ENCODE data around the gene NCCRP1. TPM values are rescaled to one million over a fixed set of nuclear protein-coding genes. Genes with fewer than 3 reads are reported as not detected.

NCCRP1 gene
- total RNA-seq, 2 experiments from 2014 or later, result not detected

DNA sequence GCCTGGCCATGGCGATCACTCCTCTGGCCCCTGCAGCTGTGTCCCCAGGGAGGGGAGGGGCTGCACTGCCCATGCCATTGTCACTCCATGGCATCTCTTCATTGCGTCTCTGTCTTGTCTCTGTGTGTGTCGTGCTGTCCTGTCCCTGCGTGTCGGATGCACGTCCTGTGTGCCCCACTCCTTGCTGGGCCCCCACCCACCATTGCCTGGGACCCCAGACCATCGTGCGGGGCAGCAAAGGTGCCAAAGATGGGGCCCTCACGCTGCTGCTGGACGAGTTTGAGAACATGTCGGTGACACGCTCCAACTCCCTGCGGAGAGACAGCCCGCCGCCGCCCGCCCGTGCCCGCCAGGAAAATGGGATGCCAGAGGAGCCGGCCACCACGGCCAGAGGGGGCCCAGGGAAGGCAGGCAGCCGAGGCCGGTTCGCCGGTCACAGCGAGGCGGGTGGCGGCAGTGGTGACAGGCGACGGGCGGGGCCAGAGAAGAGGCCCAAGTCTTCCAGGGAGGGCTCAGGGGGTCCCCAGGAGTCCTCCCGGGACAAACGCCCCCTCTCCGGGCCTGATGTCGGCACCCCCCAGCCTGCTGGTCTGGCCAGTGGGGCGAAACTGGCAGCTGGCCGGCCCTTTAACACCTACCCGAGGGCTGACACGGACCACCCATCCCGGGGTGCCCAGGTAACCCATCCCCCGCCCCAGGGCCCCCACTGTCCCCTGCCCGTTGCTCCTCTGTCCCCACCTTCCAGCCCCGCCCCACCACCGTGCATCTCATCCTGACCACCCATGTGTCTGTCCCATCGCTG is 23.9 kb upstream of the NCCRP1 start:
- POLR2A ChIA-PET, result no interaction called here

DNA sequence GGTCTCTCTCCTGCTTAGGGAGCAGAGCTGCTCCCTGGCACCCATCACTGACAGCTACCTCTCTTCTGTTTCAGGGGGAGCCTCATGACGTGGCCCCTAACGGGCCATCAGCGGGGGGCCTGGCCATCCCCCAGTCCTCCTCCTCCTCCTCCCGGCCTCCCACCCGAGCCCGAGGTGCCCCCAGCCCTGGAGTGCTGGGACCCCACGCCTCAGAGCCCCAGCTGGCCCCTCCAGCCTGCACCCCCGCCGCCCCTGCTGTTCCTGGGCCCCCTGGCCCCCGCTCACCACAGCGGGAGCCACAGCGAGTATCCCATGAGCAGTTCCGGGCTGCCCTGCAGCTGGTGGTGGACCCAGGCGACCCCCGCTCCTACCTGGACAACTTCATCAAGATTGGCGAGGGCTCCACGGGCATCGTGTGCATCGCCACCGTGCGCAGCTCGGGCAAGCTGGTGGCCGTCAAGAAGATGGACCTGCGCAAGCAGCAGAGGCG is 23.2 kb upstream of the NCCRP1 start:
- no TSS peak for BruUV-seq (replicated peaks)
- intact Hi-C loops (cut with micrococcal nuclease; ENCODE audit: unreplicated experiment), result no loop called here
- H3K36me3 ChIP-seq (ENCODE audit: insufficient read depth, low read length), result 0 out of 2 replicates have a peak, but pooled peaks cover 4% of the 10 kb centered on the region

More for the DNA sequence above, 23.9 kb upstream of the NCCRP1 start:
- DNase-seq (ENCODE audit: low spot score), result no peak
- H4K20me1 ChIP-seq (ENCODE audit: insufficient read depth, low read length), result no peaks in the 10 kb centered on the region
- no TSS peak for BruUV-seq (replicated peaks)
- no peaks in the 10 kb centered on the region for H3K79me2 ChIP-seq (ENCODE audit: insufficient read depth, low read depth, low read length)
- intact Hi-C loops (cut with micrococcal nuclease; ENCODE audit: unreplicated experiment), result no loop called here
- 0 out of 2 replicates have a peak, but pooled peaks cover 4% of the 10 kb centered on the region for H3K36me3 ChIP-seq (ENCODE audit: insufficient read depth, low read length)
- H2AFZ ChIP-seq (ENCODE audit: low read length), result no peak overlapping the region
- H3K4me1 ChIP-seq (ENCODE audit: insufficient read depth, low read length, poor library complexity, severe bottlenecking), result no peaks in the 10 kb centered on the region
- CTCF ChIA-PET (ENCODE audit: unreplicated experiment), result no interaction called here
- H3K4me3 ChIP-seq (ENCODE audit: low read depth, low read length, poor library complexity, severe bottlenecking), result no peak overlapping the region
- no peak for TF ChIP-seq EZH2phosphoT487 (IDR thresholded peaks at IDR 0.05; ENCODE audit: borderline replicate concordance, low read depth, low read length)
- TF ChIP-seq, protein P1, sequence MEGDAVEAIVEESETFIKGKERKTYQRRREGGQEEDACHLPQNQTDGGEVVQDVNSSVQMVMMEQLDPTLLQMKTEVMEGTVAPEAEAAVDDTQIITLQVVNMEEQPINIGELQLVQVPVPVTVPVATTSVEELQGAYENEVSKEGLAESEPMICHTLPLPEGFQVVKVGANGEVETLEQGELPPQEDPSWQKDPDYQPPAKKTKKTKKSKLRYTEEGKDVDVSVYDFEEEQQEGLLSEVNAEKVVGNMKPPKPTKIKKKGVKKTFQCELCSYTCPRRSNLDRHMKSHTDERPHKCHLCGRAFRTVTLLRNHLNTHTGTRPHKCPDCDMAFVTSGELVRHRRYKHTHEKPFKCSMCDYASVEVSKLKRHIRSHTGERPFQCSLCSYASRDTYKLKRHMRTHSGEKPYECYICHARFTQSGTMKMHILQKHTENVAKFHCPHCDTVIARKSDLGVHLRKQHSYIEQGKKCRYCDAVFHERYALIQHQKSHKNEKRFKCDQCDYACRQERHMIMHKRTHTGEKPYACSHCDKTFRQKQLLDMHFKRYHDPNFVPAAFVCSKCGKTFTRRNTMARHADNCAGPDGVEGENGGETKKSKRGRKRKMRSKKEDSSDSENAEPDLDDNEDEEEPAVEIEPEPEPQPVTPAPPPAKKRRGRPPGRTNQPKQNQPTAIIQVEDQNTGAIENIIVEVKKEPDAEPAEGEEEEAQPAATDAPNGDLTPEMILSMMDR (conservative IDR thresholded peaks at IDR 0.05; ENCODE audit: low read length), result no peak
- H3K9me3 ChIP-seq (ENCODE audit: low read length), result no peaks in the 10 kb centered on the region
- no peak overlapping the region for H3K4me2 ChIP-seq (ENCODE audit: low read length)
- H3K27ac ChIP-seq (ENCODE audit: low read depth, low read length, poor library complexity, severe bottlenecking), result no peak overlapping the region
- H3K9me2 ChIP-seq (ENCODE audit: insufficient read depth, low read length), result no peaks in the 10 kb centered on the region

More for the DNA sequence above, 23.2 kb upstream of the NCCRP1 start:
- no peak overlapping the region for H3K4me2 ChIP-seq (ENCODE audit: low read length)
- H3K4me3 ChIP-seq (ENCODE audit: low read depth, low read length, poor library complexity, severe bottlenecking), result no peak overlapping the region
- H2AFZ ChIP-seq (ENCODE audit: low read length), result no peak overlapping the region
- H3K27ac ChIP-seq (ENCODE audit: low read depth, low read length, poor library complexity, severe bottlenecking), result no peak overlapping the region
- TF ChIP-seq, protein P1 (conservative IDR thresholded peaks at IDR 0.05; ENCODE audit: low read length), result no peak
- no peak for TF ChIP-seq EZH2phosphoT487 (IDR thresholded peaks at IDR 0.05; ENCODE audit: borderline replicate concordance, low read depth, low read length)
- no peaks in the 10 kb centered on the region for H3K9me3 ChIP-seq (ENCODE audit: low read length)
- ChIA-PET POLR2A (no interaction called here), CTCF (ENCODE audit: unreplicated experiment) (no interaction called here)
- H4K20me1 ChIP-seq (ENCODE audit: insufficient read depth, low read length), result no peaks in the 10 kb centered on the region
- no peaks in the 10 kb centered on the region for H3K79me2 ChIP-seq (ENCODE audit: insufficient read depth, low read depth, low read length)
- no peak for DNase-seq (ENCODE audit: low spot score)
- no peaks in the 10 kb centered on the region for H3K4me1 ChIP-seq (ENCODE audit: insufficient read depth, low read length, poor library complexity, severe bottlenecking)
- H3K9me2 ChIP-seq (ENCODE audit: insufficient read depth, low read length), result no peaks in the 10 kb centered on the region
